ENCODE results near the gene WRAP53. TPM values are rescaled to one million over a fixed set of nuclear protein-coding genes. Genes with fewer than 3 reads are reported as not detected.

WRAP53 gene
- total RNA-seq, 4 donors from 2014 or later, result 1.1 to 3.3 (median 2.1) TPM

DNA sequence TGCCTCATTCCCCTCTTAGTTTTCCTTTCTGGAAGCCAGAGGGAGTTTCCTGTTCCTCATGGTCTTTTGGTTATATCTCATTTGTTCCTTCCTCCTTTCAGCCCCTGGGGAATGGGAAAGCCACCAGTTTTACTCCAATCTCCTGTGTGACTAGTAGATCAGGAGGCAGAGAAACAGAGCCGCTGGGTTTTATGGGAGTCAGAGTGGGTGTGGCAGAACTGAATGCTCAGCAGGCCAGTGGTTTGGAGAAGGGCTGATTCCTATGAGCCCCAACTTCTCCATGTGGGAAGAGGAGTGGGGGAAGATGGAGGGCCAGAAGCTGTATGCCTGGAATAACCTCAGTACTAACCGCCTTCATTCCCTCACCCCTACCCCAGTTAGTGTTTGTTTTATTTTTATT, 33.3 kb downstream of the WRAP53 start:
- TF ChIP-seq, protein P1, sequence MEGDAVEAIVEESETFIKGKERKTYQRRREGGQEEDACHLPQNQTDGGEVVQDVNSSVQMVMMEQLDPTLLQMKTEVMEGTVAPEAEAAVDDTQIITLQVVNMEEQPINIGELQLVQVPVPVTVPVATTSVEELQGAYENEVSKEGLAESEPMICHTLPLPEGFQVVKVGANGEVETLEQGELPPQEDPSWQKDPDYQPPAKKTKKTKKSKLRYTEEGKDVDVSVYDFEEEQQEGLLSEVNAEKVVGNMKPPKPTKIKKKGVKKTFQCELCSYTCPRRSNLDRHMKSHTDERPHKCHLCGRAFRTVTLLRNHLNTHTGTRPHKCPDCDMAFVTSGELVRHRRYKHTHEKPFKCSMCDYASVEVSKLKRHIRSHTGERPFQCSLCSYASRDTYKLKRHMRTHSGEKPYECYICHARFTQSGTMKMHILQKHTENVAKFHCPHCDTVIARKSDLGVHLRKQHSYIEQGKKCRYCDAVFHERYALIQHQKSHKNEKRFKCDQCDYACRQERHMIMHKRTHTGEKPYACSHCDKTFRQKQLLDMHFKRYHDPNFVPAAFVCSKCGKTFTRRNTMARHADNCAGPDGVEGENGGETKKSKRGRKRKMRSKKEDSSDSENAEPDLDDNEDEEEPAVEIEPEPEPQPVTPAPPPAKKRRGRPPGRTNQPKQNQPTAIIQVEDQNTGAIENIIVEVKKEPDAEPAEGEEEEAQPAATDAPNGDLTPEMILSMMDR (IDR thresholded peaks at IDR 0.05; ENCODE audit: low read depth), result no peak

DNA sequence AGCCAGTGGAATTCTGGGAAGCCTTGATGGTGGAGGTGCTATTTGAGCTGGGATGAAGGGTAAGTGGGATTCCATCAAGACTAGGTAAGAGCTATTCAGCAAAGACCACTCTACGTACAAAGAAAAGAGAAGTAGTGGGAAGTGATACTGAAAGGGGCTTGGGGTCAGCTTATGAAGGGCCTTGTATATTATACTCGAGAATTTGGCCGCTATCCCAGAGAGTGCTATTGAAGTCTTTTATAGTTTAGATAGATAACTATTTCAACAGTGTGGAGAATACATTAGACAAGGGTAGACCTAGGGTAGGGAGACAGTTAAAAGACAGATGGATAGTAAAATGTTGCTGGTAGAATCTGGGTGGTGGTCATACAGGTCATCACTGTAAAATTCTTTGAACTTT, 39.6 kb downstream of the WRAP53 start:
- TF ChIP-seq, protein P1 (IDR thresholded peaks at IDR 0.05; ENCODE audit: low read depth), result no peak

DNA sequence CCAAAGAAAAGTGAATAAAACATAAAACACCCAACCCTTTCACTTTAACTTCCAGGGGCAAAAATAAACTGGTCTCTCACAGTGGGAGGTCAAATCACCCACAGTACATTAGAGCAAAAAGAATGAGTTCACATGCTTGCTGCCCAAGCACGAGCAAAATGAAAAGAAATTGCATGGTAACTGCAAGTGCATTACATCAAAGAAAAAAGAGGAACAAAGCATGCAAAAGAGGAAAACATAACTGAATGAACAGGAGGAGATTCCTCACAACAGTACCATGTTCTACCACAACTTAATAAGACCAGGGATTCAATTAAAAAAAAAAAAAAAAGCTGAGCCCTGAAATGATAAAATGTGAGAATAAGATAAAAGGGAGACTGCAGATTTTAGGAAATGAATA, 41.5 kb downstream of the WRAP53 start:
- TF ChIP-seq, protein P1 (IDR thresholded peaks at IDR 0.05; ENCODE audit: low read depth), result no peak

DNA sequence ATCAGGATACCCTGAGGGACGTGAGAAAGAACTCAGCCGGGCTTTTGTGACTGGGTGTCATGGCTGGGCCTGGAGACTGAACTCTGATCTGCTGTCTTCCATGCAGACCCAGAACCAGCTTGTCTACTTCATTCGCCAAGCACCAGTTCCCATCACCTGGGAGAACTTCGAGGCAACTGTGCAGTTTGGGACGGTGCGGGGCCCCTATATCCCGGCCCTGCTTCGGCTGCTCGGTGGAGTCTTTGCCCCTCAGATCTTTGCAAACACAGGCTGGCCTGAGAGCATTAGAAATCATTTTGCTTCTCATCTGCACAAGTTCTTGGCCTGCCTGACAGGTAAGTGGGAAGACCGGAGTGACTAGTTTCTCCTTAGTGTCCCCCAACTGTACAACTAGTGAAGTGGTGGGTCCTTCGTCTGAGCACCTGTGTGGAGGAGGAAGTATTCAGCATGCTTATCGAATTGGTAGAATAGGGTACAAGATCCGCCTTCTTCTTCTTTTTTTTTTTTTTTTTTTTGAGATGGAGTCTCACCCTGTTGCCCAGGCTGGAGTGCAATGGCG, 44.8 kb downstream of the WRAP53 start:
- TF ChIP-seq, protein P1 (IDR thresholded peaks at IDR 0.05; ENCODE audit: low read depth), result no peak

DNA sequence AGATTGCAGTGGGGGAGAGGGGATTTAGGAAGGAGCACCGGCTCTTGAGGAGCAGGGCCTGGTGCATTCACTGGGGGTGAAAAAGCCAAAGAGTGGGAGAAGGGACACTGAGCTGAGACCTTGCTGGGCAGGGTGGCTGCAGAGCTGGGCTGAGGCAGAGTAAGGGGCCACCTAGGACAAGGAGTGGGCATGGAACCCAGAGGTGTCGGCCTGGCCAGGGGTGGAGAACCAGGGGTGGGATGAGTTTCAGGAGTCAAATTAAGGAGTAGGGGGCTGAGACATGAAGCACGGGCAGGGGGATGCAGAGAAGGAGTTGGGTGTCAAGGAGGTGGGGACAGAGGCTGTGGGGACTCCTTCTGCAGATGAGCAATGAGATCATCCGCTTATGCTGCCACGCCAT, 49.3 kb downstream of the WRAP53 start:
- TF ChIP-seq, protein P1 (IDR thresholded peaks at IDR 0.05; ENCODE audit: low read depth), result no peak

DNA sequence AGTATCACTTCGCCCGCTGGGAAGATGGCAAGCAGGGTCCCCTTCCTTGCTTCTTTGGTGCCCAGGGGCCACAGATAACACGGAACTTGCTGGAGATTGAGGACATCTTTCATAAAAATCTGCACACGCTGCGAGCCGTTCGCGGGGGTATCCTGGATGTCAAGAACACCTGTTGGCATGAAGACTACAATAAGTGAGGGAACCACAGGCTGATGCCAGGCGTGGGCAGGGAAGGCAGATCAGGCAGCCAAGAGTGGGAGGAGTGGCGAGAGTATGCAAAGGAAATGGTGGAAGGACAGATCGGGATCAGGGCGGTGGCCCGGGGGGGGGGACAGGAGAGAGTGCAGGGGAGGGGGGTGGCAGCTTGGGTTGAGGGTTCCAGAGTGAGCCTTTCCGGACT, 51.5 kb downstream of the WRAP53 start:
- TF ChIP-seq, protein P1 (IDR thresholded peaks at IDR 0.05; ENCODE audit: low read depth), result no peak

DNA sequence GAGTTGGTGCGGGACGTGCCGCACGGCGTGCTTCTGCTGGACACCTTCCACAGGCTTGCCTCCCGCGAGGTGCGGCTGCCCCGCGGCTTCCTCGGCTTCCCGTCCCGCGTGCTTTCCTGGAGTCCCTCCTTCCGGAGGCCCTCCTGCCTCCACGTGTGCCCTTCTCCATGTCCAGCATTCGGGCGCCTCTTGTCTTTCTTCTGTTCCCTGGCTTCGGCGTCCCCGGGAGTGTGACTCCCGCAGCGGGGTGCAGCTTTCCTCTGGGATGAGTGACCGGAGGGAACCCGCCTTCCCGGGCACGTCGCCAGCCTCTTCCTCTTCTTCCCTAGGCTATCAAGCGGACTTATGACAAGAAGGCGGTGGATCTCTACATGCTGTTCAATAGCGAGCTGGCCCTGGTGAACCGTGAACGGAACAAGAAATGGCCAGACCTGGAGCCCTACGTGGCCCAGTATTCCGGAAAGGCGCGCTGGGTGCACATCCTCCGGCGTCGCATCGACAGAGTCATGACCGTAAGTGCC, 52.3 kb downstream of the WRAP53 start:
- TF ChIP-seq, protein P1 (IDR thresholded peaks at IDR 0.05; ENCODE audit: low read depth), result no peak

All from subcutaneous adipose tissue (tissue), 4 donors.